Measurements from ENCODE around the gene CYTH2.

The CYTH2 gene

GRCh38 chr19:48492925-48493717 lies 24.0 kb downstream of the CYTH2 start:
- DNase-seq (ENCODE audit: low read depth in 2 of 3, low spot score in 1 of 3) = peak; percentile 74 to 90 (median 83)

- DNase-seq (ENCODE audit: low read depth in 2 of 3, low spot score in 1 of 3) = no peak
Measured at GRCh38 chr19:48493718-48494401, 24.7 kb downstream of the CYTH2 start.

- no peak for DNase-seq (ENCODE audit: low read depth in 2 of 3, low spot score in 1 of 3)
Measured at GRCh38 chr19:48495396-48495795, 26.2 kb downstream of the CYTH2 start.

GRCh38 chr19:48496959-48497727 lies 28.0 kb downstream of the CYTH2 start:
- DNase-seq (ENCODE audit: low read depth in 2 of 3, low spot score in 1 of 3) = no peak

GRCh38 chr19:48497728-48498594 lies 28.8 kb downstream of the CYTH2 start:
- DNase-seq (ENCODE audit: low read depth in 2 of 3, low spot score in 1 of 3) = no peak

GRCh38 chr19:48498595-48499311 lies 29.6 kb downstream of the CYTH2 start:
- no peak for DNase-seq (ENCODE audit: low read depth in 2 of 3, low spot score in 1 of 3)

GRCh38 chr19:48499316-48500090 lies 30.3 kb downstream of the CYTH2 start:
- no peak for DNase-seq (ENCODE audit: low read depth in 2 of 3, low spot score in 1 of 3)

GRCh38 chr19:48500830-48501493 lies 31.8 kb downstream of the CYTH2 start:
- no peak for DNase-seq (ENCODE audit: low read depth in 2 of 3, low spot score in 1 of 3)

- DNase-seq (ENCODE audit: low read depth in 2 of 3, low spot score in 1 of 3) = peak; percentile 54 to 70 (median 70)
Measured at GRCh38 chr19:48501494-48502349, 32.6 kb downstream of the CYTH2 start.

GRCh38 chr19:48502350-48503018 lies 33.3 kb downstream of the CYTH2 start:
- DNase-seq (ENCODE audit: low read depth in 2 of 3, low spot score in 1 of 3) = no peak

- no peak for DNase-seq (ENCODE audit: low read depth in 2 of 3, low spot score in 1 of 3)
Measured at GRCh38 chr19:48506138-48506733, 37.1 kb downstream of the CYTH2 start.

GRCh38 chr19:48507911-48508439 lies 38.8 kb downstream of the CYTH2 start:
- no peak for DNase-seq (ENCODE audit: low read depth in 2 of 3, low spot score in 1 of 3)

GRCh38 chr19:48508729-48509411 lies 39.7 kb downstream of the CYTH2 start:
- DNase-seq (ENCODE audit: low read depth in 2 of 3, low spot score in 1 of 3) = no peak

GRCh38 chr19:48509467-48510194 lies 40.5 kb downstream of the CYTH2 start:
- DNase-seq (ENCODE audit: low read depth in 2 of 3, low spot score in 1 of 3) = no peak

All from stimulated activated CD4-positive, alpha-beta T cell treated with anti-CD3 and anti-CD28 coated beads, Interleukin-12 subunit alpha, Interleukin-12 subunit beta, amount 100 ng/mL, for 48 hours (primary cell).